ENCODE measurements around the gene FAM83C. TPM values are rescaled to one million over a fixed set of nuclear protein-coding genes. Genes with fewer than 3 reads are reported as not detected.
"Not testable (repeated sequence)": the region's sequence is repeated elsewhere in the genome, so short reads cannot be mapped to it uniquely, and the experiment has no call there.

FAM83C gene
- total and polyA plus RNA-seq, 9 of the 15 experiments (the other 6 are each of a cell fraction or from before 2014, with no cell fraction given), result not detected

DNA sequence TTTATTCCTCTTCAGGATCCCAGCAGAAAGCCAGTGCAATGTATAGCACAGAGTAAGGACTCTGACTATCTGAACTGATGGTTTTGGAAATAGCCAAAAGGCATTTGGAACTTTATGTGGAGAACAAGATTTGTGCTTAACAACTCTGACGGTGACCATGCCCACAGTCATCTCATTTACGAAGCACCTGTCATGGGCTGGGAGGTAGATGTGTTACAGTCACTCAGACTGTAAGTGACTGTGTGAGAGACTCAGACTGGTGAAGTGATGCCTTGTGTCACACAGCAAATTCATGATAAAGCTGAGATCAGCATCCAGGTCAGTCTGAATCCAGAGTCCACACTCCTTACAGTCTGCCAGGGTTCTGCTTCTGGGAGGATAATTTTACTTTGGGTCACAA lies 23.9 kb upstream of the FAM83C start (continued):
- TF ChIP-seq, protein P1, sequence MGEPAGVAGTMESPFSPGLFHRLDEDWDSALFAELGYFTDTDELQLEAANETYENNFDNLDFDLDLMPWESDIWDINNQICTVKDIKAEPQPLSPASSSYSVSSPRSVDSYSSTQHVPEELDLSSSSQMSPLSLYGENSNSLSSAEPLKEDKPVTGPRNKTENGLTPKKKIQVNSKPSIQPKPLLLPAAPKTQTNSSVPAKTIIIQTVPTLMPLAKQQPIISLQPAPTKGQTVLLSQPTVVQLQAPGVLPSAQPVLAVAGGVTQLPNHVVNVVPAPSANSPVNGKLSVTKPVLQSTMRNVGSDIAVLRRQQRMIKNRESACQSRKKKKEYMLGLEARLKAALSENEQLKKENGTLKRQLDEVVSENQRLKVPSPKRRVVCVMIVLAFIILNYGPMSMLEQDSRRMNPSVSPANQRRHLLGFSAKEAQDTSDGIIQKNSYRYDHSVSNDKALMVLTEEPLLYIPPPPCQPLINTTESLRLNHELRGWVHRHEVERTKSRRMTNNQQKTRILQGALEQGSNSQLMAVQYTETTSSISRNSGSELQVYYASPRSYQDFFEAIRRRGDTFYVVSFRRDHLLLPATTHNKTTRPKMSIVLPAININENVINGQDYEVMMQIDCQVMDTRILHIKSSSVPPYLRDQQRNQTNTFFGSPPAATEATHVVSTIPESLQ (CRISPR knock-in tag; IDR thresholded peaks at IDR 0.05), result no peak
- no peak for TF ChIP-seq UBTF (IDR thresholded peaks at IDR 0.05; ENCODE audit: borderline replicate concordance in 1 of 2, low read depth in 2 of 2, low read length in 2 of 2)
- TF ChIP-seq, protein P2, sequence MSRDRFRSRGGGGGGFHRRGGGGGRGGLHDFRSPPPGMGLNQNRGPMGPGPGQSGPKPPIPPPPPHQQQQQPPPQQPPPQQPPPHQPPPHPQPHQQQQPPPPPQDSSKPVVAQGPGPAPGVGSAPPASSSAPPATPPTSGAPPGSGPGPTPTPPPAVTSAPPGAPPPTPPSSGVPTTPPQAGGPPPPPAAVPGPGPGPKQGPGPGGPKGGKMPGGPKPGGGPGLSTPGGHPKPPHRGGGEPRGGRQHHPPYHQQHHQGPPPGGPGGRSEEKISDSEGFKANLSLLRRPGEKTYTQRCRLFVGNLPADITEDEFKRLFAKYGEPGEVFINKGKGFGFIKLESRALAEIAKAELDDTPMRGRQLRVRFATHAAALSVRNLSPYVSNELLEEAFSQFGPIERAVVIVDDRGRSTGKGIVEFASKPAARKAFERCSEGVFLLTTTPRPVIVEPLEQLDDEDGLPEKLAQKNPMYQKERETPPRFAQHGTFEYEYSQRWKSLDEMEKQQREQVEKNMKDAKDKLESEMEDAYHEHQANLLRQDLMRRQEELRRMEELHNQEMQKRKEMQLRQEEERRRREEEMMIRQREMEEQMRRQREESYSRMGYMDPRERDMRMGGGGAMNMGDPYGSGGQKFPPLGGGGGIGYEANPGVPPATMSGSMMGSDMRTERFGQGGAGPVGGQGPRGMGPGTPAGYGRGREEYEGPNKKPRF (IDR thresholded peaks at IDR 0.05; ENCODE audit: low read depth, low read length), result no peak
- TF ChIP-seq TCF3 (CRISPR knock-in tag; IDR thresholded peaks at IDR 0.05), result no peak
- no peak for TF ChIP-seq MCM5 (IDR thresholded peaks at IDR 0.05; ENCODE audit: low read depth)

DNA sequence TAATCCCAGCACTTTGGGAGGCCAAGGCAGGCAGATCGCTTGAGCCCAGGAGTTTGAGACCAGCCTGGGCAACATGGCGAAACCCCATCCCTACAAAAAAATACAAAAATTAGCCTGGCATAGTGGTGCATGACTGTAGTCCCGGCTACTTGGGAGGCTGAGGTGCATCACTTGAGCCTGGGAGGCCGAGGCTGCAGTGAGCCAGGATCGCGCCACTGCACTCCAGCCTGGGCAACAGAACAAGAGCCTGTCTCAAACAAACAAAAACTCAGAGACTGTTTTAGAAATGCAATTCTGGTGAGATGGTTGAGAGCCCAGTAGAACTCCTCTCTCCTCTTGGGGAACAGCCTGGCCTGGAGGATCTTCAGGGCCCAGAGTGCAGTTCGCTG lies 23.4 kb upstream of the FAM83C start:
- FAIRE-seq; intact Hi-C loops (cut with micrococcal nuclease); H3K79me2 ChIP-seq (ENCODE audit: control insufficient read depth, insufficient read depth, low read length); H3K4me3 ChIP-seq; H4K20me1 ChIP-seq (replicated peaks; ENCODE audit: control insufficient read depth, insufficient read depth, low read length); H3K9me3 ChIP-seq (replicated peaks; ENCODE audit: control insufficient read depth, insufficient read depth, low read depth, low read length); H3K9ac ChIP-seq (ENCODE audit: insufficient read depth in 1 of 2, low read depth in 2 of 2, low read length in 2 of 2); H2AFZ ChIP-seq (ENCODE audit: low read depth, low read length); DNase-seq (ENCODE audit: extremely low read depth in 1 of 4, low spot score in 3 of 4); H3K27ac ChIP-seq (ENCODE audit: extremely low read depth, low read depth, low read length); H3K4me2 ChIP-seq (ENCODE audit: insufficient read depth, low read length); H3K9me1 ChIP-seq (ENCODE audit: control insufficient read depth, insufficient read depth, low read length); CTCF ChIA-PET (ENCODE audit: low intra/inter-chr PET ratio); H3K36me3 ChIP-seq (ENCODE audit: control insufficient read depth, insufficient read depth, low read length); H3K27me3 ChIP-seq (ENCODE audit: control insufficient read depth in 2 of 2, insufficient read depth in 2 of 2, low read length in 2 of 2); BruUV-seq (replicated peaks); ATAC-seq: not testable (repeated sequence)
- peaks cover 4 to 21% of the 10 kb centered on the region in 2 experiments; a peak in 4 of 5 replicates for H3K4me1 ChIP-seq (replicated peaks in 1 of 2; ENCODE audit: control insufficient read depth in 2 of 2, insufficient read depth in 2 of 2, low read length in 2 of 2)
- POLR2A ChIA-PET, result interaction anchor here (1.4 kb wide), 1 partner anchor 14 kb away, joined by 4 read pairs; no protein-coding TSS in a partner anchor
- 75% methylated on average over 6 of the region's 7 CpGs for WGBS (ENCODE audit: insufficient coverage, low coverage, missing lambda C conversion rate)
- in situ Hi-C loops (cut with MboI), result loop anchor here (25.0 kb wide), 1 partner anchor 122 kb away; the partner anchor contains the start of gene GDF5
